GM23338 (cell line): ENCODE results near the gene ZDHHC5. TPM values are rescaled to one million over a fixed set of nuclear protein-coding genes. Genes with fewer than 3 reads are reported as not detected.
A peak's percentile ranks its signal among the peaks of the same experiment; 100 is the strongest.
"Not testable (repeated sequence)": the region's sequence is repeated elsewhere in the genome, so short reads cannot be mapped to it uniquely, and the experiment has no call there.

ENCODE experiments used
- ATAC-seq: fragments of 200-7000 bp; cut with Tn5 transposase; 3 replicates; pipeline ENCODE4 v1.9.1; 2020
- DNase-seq: peaks from one replicate; pipeline ENCODE4 v3.0.0-alpha.2; 2015; ENCODE audit warnings: low spot score
- H2AFZ ChIP-seq: fragments of 200-600 bp; sonication (generic); 2 replicates; pipeline ENCODE4 v1.8.0; 2016; ENCODE audit warnings: antibody characterized with exemption, mild to moderate bottlenecking, moderate library complexity
- H3F3A ChIP-seq: fragments of 200-600 bp; sonication (generic); replicated peaks from 2 replicates; pipeline ENCODE4 v1.8.0; 2017; ENCODE audit warnings: antibody characterized with exemption, mixed run types, low read depth
- H3K27ac ChIP-seq: fragments of 200-600 bp; sonication (generic); 2 replicates; pipeline ENCODE4 v1.6.1; 2016; ENCODE audit warnings: low read depth
- H3K27me3 ChIP-seq: fragments of 200-600 bp; sonication (generic); 2 replicates; pipeline ENCODE4 v1.8.0; 2016; ENCODE audit warnings: mild to moderate bottlenecking, mixed run types, moderate library complexity; ENCODE audit not compliant: insufficient read depth
- H3K36me3 ChIP-seq: fragments of 200-600 bp; sonication (generic); 2 replicates; pipeline ENCODE4 v1.8.0; 2016; ENCODE audit warnings: mild to moderate bottlenecking; ENCODE audit not compliant: insufficient read depth
- H3K4me1 ChIP-seq: fragments of 200-600 bp; sonication (generic); 2 replicates; pipeline ENCODE4 v1.8.0; 2016; ENCODE audit warnings: mild to moderate bottlenecking, moderate library complexity; ENCODE audit not compliant: insufficient read depth
- H3K4me2 ChIP-seq: fragments of 200-600 bp; sonication (generic); 2 replicates; pipeline ENCODE4 v1.7.1; 2017; ENCODE audit warnings: mixed run types
- H3K4me3 ChIP-seq: fragments of 200-600 bp; sonication (generic); 2 replicates; pipeline ENCODE4 v1.6.1; 2016; ENCODE audit warnings: mixed run types
- H3K79me2 ChIP-seq: fragments of 200-600 bp; sonication (generic); replicated peaks from 2 replicates; pipeline ENCODE4 v1.8.0; 2017; ENCODE audit warnings: mild to moderate bottlenecking; ENCODE audit not compliant: insufficient read depth
- H3K9me2 ChIP-seq: fragments of 200-600 bp; sonication (generic); 2 replicates; pipeline ENCODE4 v1.8.0; 2017; ENCODE audit not compliant: insufficient read depth
- H4K20me1 ChIP-seq: fragments of 200-600 bp; sonication (generic); replicated peaks from 2 replicates; pipeline ENCODE4 v1.8.0; 2017; ENCODE audit warnings: mild to moderate bottlenecking; ENCODE audit not compliant: insufficient read depth
- H3K27ac Mint-ChIP-seq: 2 replicates; pipeline ENCODE4 v1.8.0; 2020; ENCODE audit warnings: inconsistent platforms, mild to moderate bottlenecking, moderate library complexity, mixed read lengths
- H3K27me3 Mint-ChIP-seq: 3 replicates; pipeline ENCODE4 v1.8.0; 2022; ENCODE audit warnings: low read depth, mild to moderate bottlenecking, moderate library complexity, mixed read lengths, inconsistent platforms; ENCODE audit not compliant: insufficient read depth, poor library complexity
- H3K36me3 Mint-ChIP-seq: 3 replicates; pipeline ENCODE4 v1.8.0; 2021; ENCODE audit warnings: low read depth, mild to moderate bottlenecking, inconsistent platforms, moderate library complexity, mixed read lengths
- H3K4me1 Mint-ChIP-seq: 3 replicates; pipeline ENCODE4 v1.8.0; 2020; ENCODE audit warnings: mild to moderate bottlenecking, inconsistent platforms, mixed read lengths
- H3K4me3 Mint-ChIP-seq: 3 replicates; pipeline ENCODE4 v1.8.0; 2021; ENCODE audit warnings: moderate library complexity, mild to moderate bottlenecking, inconsistent platforms, mixed read lengths
- H3K9me3 Mint-ChIP-seq: 3 replicates; pipeline ENCODE4 v1.8.0; 2020; ENCODE audit warnings: moderate library complexity, mild to moderate bottlenecking, inconsistent platforms, mixed read lengths
- CTCF ChIP-seq, 2 experiments: fragments of 200-600 bp in 1 of 2; sonication (generic) in 1 of 2; conservative IDR thresholded peaks; 2 replicates each; pipeline versions ENCODE4 v1.5.1 to v1.6.1; 2016 to 2017; ENCODE audit warnings: antibody characterized with exemption in 2 of 2, low read depth in 2 of 2, mild to moderate bottlenecking in 2 of 2, moderate library complexity in 1 of 2
- EZH2 ChIP-seq: fragments of 200-600 bp; sonication (generic); IDR thresholded peaks from one replicate; pipeline ENCODE4 v1.8.0; 2017; ENCODE audit warnings: antibody characterized with exemption, mild to moderate bottlenecking, low read depth; ENCODE audit not compliant: unreplicated experiment
- JUNB ChIP-seq: IDR thresholded peaks from one replicate; pipeline ENCODE4 v1.6.1; 2016; ENCODE audit warnings: antibody characterized with exemption; ENCODE audit not compliant: unreplicated experiment
- POLR2AphosphoS5 ChIP-seq: IDR thresholded peaks from 2 replicates; pipeline ENCODE4 v1.6.1; 2016; ENCODE audit warnings: antibody characterized with exemption, low read depth
- REST ChIP-seq: IDR thresholded peaks from one replicate; pipeline ENCODE4 v1.6.1; 2018; ENCODE audit warnings: antibody characterized with exemption; ENCODE audit not compliant: unreplicated experiment
- STAT1 ChIP-seq: IDR thresholded peaks from one replicate; pipeline ENCODE4 v1.6.1; 2016; ENCODE audit warnings: antibody characterized with exemption; ENCODE audit not compliant: unreplicated experiment
- ZNF462 ChIP-seq: fragments of 250-450 bp; sonication (Bioruptor Pico); IDR thresholded peaks from 2 replicates; pipeline ENCODE4 v1.5.0; 2020; ENCODE audit warnings: mild to moderate bottlenecking, moderate library complexity
- polyA plus RNA-seq: library from polyadenylated mRNA; unstranded; fragments of >200 nt; fragmentation: Nextera tagmentation; extraction: Ambion mirVana; gene quantifications from 2 replicates; pipeline ENCODE4 v1.2.1, GENCODE V29; 2016
- total RNA-seq: library from RNA; depleted of rRNA; stranded (reverse); fragments of >200 nt; shearing (Covaris generic); gene quantifications from 2 replicates; pipeline ENCODE4 v1.2.3, GENCODE V29; 2014

The ZDHHC5 gene
- total and polyA plus RNA-seq, 2 experiments from 2014 or later, result 16.9 to 42.3 TPM

GRCh38 chr11:57652230-57652629, 15.7 kb upstream of the ZDHHC5 start:
- not testable (repeated sequence) for H2AFZ ChIP-seq, H3K36me3 ChIP-seq, H3K4me2 ChIP-seq, ATAC-seq, H4K20me1 ChIP-seq, H3K27ac ChIP-seq, H3K79me2 ChIP-seq, H3K4me3 ChIP-seq, H3K27ac Mint-ChIP-seq, H3K36me3 Mint-ChIP-seq, H3K4me3 Mint-ChIP-seq
- Histone ChIP-seq H3K9me2 (peaks cover 10% of the 10 kb centered on the region), H3K27me3 (peaks cover 40% of the 10 kb centered on the region), H3F3A (peaks cover 22% of the 10 kb centered on the region), H3K4me1 (peaks cover 37% of the 10 kb centered on the region)
- H3K27me3 Mint-ChIP-seq, result peaks cover 67% of the 10 kb centered on the region
- peaks cover 58% of the 10 kb centered on the region for H3K4me1 Mint-ChIP-seq
- peaks cover 13% of the 10 kb centered on the region for H3K9me3 Mint-ChIP-seq
- DNase-seq, result peak; percentile 36

- H3K9me3 Mint-ChIP-seq, result peaks cover 13% of the 10 kb centered on the region
- peak overlapping the region; percentile 35 for H3K4me2 ChIP-seq
- no peak overlapping the region for H3K4me3 ChIP-seq
- DNase-seq, result no peak
- H2AFZ ChIP-seq, result no peak overlapping the region
- H3K27me3 ChIP-seq, result peaks cover 40% of the 10 kb centered on the region
- peaks cover 63% of the 10 kb centered on the region for H3K27me3 Mint-ChIP-seq
- TF ChIP-seq JUNB (no peak), CTCF (conservative IDR thresholded peaks at IDR 0.05; ENCODE audit: low read depth in 2 of 2) (no peak), POLR2AphosphoS5 (no peak), EZH2 (no peak), ZNF462 (no peak), REST (no peak), STAT1 (no peak)
- H3K36me3 Mint-ChIP-seq, result no peaks in the 10 kb centered on the region; the same call in 2 of the 3 replicates
- ATAC-seq, result no peak
- no peak overlapping the region for H3K27ac ChIP-seq
- peaks cover under 1% of the 10 kb centered on the region; the same call in 1 of the 2 replicates for H3K79me2 ChIP-seq
- no peak overlapping the region for H3K4me3 Mint-ChIP-seq
- H4K20me1 ChIP-seq, result no peaks in the 10 kb centered on the region; the same call in 1 of the 2 replicates
- no peaks in the 10 kb centered on the region for H3K36me3 ChIP-seq
- peaks cover 32% of the 10 kb centered on the region for H3K4me1 ChIP-seq
- H3K4me1 Mint-ChIP-seq, result peaks cover 53% of the 10 kb centered on the region
- peaks cover 19% of the 10 kb centered on the region for H3F3A ChIP-seq
- no peak overlapping the region for H3K27ac Mint-ChIP-seq
- peaks cover 10% of the 10 kb centered on the region for H3K9me2 ChIP-seq
These were observed 15.3 kb upstream of the ZDHHC5 start for GRCh38 chr11:57652662-57653061.
